OCI-LY7 (cell line): Measurements from ENCODE around the gene TAF3. TPM values are rescaled to one million over a fixed set of nuclear protein-coding genes. Genes with fewer than 3 reads are reported as not detected.

ENCODE experiments used
- BruUV-seq: library from RNA; stranded (reverse); fragments of 400-500 nt; replicated peaks from 2 replicates; lab custom pipeline; 2021; lab: Mats Ljungman, UMichigan
- CTCF ChIA-PET: fragments of 300-600 bp; sonication (Branson Sonifier 250); formaldehyde crosslinking; loops from one replicate; lab custom pipeline; 2022; ENCODE audit warnings: antibody characterized with exemption; ENCODE audit not compliant: unreplicated experiment; lab: Charles Lee
- POLR2A ChIA-PET: fragments of 300-600 bp; sonication (Branson Sonifier 250); formaldehyde crosslinking; loops from one replicate; lab custom pipeline; 2022; ENCODE audit warnings: antibody characterized with exemption; lab: Charles Lee
- DNase-seq: peaks from one replicate; pipeline ENCODE4 v3.0.0-alpha.2; 2015; ENCODE audit warnings: low spot score
- H2AFZ ChIP-seq: fragments of 200-600 bp; sonication (generic), shearing (Covaris generic); 2 replicates; pipeline ENCODE4 v1.6.1; 2014; ENCODE audit warnings: mild to moderate bottlenecking, antibody characterized with exemption, low read length, moderate library complexity
- H3K27ac ChIP-seq: fragments of 200-600 bp; sonication (generic); 2 replicates; pipeline ENCODE4 v1.5.1; 2014; ENCODE audit warnings: mixed run types, low read depth, mild to moderate bottlenecking, moderate library complexity, low read length, inconsistent platforms; ENCODE audit not compliant: poor library complexity, severe bottlenecking
- H3K36me3 ChIP-seq: fragments of 200-600 bp; sonication (generic); 2 replicates; pipeline ENCODE4 v1.6.1; 2014; ENCODE audit warnings: mild to moderate bottlenecking, antibody characterized with exemption, low read length, moderate library complexity, mixed read lengths; ENCODE audit not compliant: insufficient read depth
- H3K4me1 ChIP-seq: fragments of 200-600 bp; sonication (generic); 2 replicates; pipeline ENCODE4 v1.5.1; 2014; ENCODE audit warnings: mild to moderate bottlenecking, low read length; ENCODE audit not compliant: insufficient read depth, poor library complexity, severe bottlenecking
- H3K4me2 ChIP-seq: fragments of 200-600 bp; sonication (generic); 2 replicates; pipeline ENCODE4 v1.6.1; 2014; ENCODE audit warnings: mild to moderate bottlenecking, low read length
- H3K4me3 ChIP-seq: fragments of 200-600 bp; sonication (generic); 2 replicates; pipeline ENCODE4 v1.5.1; 2014; ENCODE audit warnings: mild to moderate bottlenecking, low read depth, low read length; ENCODE audit not compliant: poor library complexity, severe bottlenecking
- H3K79me2 ChIP-seq: fragments of 200-600 bp; sonication (generic); 2 replicates; pipeline ENCODE4 v1.6.1; 2016; ENCODE audit warnings: low read depth, mild to moderate bottlenecking, low read length, moderate library complexity, mixed read lengths; ENCODE audit not compliant: insufficient read depth
- H3K9me2 ChIP-seq: fragments of 200-600 bp; sonication (generic); 2 replicates; pipeline ENCODE4 v1.6.1; 2016; ENCODE audit warnings: mild to moderate bottlenecking, low read length, mixed read lengths; ENCODE audit not compliant: insufficient read depth
- H3K9me3 ChIP-seq: fragments of 200-600 bp; sonication (generic); 2 replicates; pipeline ENCODE4 v1.6.1; 2014; ENCODE audit warnings: mild to moderate bottlenecking, mixed run types, low read length, mixed read lengths
- H4K20me1 ChIP-seq: fragments of 200-600 bp; sonication (generic); 2 replicates; pipeline ENCODE4 v1.6.1; 2014; ENCODE audit warnings: mild to moderate bottlenecking, antibody characterized with exemption, low read length, moderate library complexity, mixed read lengths; ENCODE audit not compliant: insufficient read depth
- EZH2phosphoT487 ChIP-seq: fragments of 200-600 bp; sonication (generic); IDR thresholded peaks from 2 replicates; pipeline ENCODE4 v1.6.1; 2018; ENCODE audit warnings: low read depth, borderline replicate concordance, mild to moderate bottlenecking, mixed run types, antibody characterized with exemption, low read length, moderate library complexity, mixed read lengths
- intact Hi-C: fragments of 100-400 bp; cut with micrococcal nuclease; formaldehyde crosslinking; loops from one replicate; pipeline ENCODE4 v1.10.0; 2022; ENCODE audit not compliant: unreplicated experiment
- total RNA-seq, 2 experiments: library from RNA; depleted of rRNA in 1 of 2; stranded (reverse); fragments of >200 nt in 1 of 2; shearing (Covaris generic) in 1 of 2; gene quantifications; 2 replicates each; pipeline ENCODE4 v1.2.3, GENCODE V29; 2014 to 2022
- TF ChIP-seq, protein P1 (sequence below): fragments of 200-600 bp; sonication (generic); conservative IDR thresholded peaks from 2 replicates; pipeline ENCODE4 v1.5.1; 2014; ENCODE audit warnings: mild to moderate bottlenecking, antibody characterized with exemption, low read length, moderate library complexity, mixed read lengths

TAF3 gene
- total RNA-seq, 2 experiments from 2014 or later: 3.8 to 11.1 TPM

DNA sequence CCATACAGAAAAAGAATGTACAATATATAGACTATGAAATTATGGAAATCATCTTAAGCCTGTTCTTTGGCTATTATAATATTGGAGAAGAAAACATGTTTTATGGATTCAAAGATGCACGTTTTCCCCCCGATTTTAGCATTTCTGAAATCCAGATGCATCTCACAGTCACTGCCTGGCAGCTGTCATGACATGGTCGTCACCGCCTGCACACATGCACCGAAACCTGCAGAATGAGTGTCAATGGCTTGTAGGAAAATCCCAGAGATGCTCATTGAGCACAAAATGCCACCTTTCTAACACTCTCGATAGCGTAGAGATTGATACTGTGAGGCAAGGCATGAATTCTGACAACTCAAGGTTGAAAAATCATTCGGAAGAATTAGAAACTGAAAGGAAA is 115.5 kb downstream of the TAF3 start:
- Histone ChIP-seq H3K27ac (no peak overlapping the region), H2AFZ (no peak overlapping the region), H3K9me3 (no peaks in the 10 kb centered on the region), H3K4me1 (no peaks in the 10 kb centered on the region), H3K79me2 (no peaks in the 10 kb centered on the region), H3K36me3 (no peaks in the 10 kb centered on the region), H3K4me3 (no peak overlapping the region), H3K9me2 (no peaks in the 10 kb centered on the region), H3K4me2 (no peak overlapping the region), H4K20me1 (0 out of 2 replicates have a peak, but pooled peaks cover 10% of the 10 kb centered on the region)
- POLR2A ChIA-PET: no interaction called here
- DNase-seq: no peak
- BruUV-seq: no TSS peak
- TF ChIP-seq EZH2phosphoT487: no peak
- TF ChIP-seq, protein P1, sequence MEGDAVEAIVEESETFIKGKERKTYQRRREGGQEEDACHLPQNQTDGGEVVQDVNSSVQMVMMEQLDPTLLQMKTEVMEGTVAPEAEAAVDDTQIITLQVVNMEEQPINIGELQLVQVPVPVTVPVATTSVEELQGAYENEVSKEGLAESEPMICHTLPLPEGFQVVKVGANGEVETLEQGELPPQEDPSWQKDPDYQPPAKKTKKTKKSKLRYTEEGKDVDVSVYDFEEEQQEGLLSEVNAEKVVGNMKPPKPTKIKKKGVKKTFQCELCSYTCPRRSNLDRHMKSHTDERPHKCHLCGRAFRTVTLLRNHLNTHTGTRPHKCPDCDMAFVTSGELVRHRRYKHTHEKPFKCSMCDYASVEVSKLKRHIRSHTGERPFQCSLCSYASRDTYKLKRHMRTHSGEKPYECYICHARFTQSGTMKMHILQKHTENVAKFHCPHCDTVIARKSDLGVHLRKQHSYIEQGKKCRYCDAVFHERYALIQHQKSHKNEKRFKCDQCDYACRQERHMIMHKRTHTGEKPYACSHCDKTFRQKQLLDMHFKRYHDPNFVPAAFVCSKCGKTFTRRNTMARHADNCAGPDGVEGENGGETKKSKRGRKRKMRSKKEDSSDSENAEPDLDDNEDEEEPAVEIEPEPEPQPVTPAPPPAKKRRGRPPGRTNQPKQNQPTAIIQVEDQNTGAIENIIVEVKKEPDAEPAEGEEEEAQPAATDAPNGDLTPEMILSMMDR: no peak
- CTCF ChIA-PET: no interaction called here
- intact Hi-C loops: no loop called here

DNA sequence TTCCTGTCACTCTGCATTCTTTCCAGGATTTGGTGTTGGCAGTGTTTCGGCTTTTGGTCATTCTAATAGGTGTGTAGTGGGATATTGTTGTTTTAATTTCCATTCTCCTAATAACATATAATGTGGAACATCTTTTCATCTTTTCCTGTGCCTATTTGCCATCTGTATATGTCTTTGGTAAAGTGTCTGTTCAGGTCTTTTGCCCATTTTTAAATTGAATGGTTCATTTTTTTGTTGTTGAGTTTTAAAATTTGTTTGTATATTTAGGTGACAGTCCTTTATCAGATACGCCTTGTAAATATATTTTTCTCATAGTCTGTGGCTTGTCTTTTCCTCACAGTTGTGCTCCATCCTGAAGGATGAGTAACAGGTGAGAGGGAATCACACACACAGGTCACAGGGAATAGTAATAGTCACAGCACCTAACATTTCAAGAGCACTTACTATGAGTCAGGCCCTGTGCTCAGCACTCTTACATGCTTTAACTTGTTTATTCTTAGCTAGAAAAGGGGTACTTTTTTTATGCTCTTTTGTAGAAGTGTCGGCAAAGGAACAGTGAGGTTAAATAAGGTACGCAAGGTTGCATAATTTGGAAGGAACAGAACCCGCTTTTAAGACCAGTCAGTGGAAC is 119.1 kb downstream of the TAF3 start:
- ChIA-PET POLR2A (no interaction called here), CTCF (no interaction called here)
- no peak overlapping the region for H2AFZ ChIP-seq
- H3K36me3 ChIP-seq: no peaks in the 10 kb centered on the region
- no peak overlapping the region for H3K27ac ChIP-seq
- no peaks in the 10 kb centered on the region for H3K4me1 ChIP-seq
- no peak overlapping the region for H3K4me2 ChIP-seq
- no peaks in the 10 kb centered on the region for H3K9me3 ChIP-seq
- intact Hi-C loops: no loop called here
- no peaks in the 10 kb centered on the region for H4K20me1 ChIP-seq
- no TSS peak for BruUV-seq
- H3K79me2 ChIP-seq: no peaks in the 10 kb centered on the region
- TF ChIP-seq, protein P1: no peak
- TF ChIP-seq EZH2phosphoT487: no peak
- H3K4me3 ChIP-seq: no peak overlapping the region
- no peak for DNase-seq
- no peaks in the 10 kb centered on the region for H3K9me2 ChIP-seq

DNA sequence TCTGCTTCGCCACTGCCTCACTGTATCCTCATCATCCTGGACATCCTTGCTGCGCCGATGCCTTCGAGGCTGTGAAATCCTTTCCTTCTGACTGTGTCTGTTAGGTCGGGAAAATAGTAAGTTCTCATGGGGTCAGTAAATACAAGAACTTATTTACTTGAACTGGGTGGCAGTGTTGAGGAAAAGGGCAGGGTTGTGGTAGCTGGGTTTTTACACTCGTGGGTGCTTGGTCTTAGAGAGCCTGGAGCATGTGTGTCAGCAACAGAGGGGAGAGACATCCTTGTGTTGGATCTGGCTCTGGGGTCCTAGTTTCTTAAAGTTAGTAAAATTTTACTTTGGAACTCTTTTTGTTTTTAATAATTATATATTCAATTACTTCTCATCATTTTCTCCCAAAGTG is 123.3 kb downstream of the TAF3 start:
- ChIA-PET CTCF (no interaction called here), POLR2A (interaction anchor here (0.6 to 1.0 kb wide), 3 partner anchors 26 to 610 kb away, joined by 3 to 4 read pairs (median 3); no protein-coding TSS in a partner anchor)

More for the DNA sequence above, 123.3 kb downstream of the TAF3 start:
- Histone ChIP-seq H3K9me3 (no peaks in the 10 kb centered on the region), H3K27ac (no peak overlapping the region), H3K4me1 (no peaks in the 10 kb centered on the region), H2AFZ (no peak overlapping the region), H3K36me3 (no peaks in the 10 kb centered on the region), H3K4me2 (no peak overlapping the region), H4K20me1 (no peaks in the 10 kb centered on the region), H3K9me2 (no peaks in the 10 kb centered on the region), H3K79me2 (no peaks in the 10 kb centered on the region), H3K4me3 (no peak overlapping the region)
- TF ChIP-seq EZH2phosphoT487: no peak
- TF ChIP-seq, protein P1: no peak
- intact Hi-C loops: no loop called here
- BruUV-seq: no TSS peak
- DNase-seq: no peak
